Measurements from ENCODE around the gene APBB2.
"Not testable (repeated sequence)": the region's sequence is repeated elsewhere in the genome, so short reads cannot be mapped to it uniquely, and the experiment has no call there.

Gene APBB2

DNA sequence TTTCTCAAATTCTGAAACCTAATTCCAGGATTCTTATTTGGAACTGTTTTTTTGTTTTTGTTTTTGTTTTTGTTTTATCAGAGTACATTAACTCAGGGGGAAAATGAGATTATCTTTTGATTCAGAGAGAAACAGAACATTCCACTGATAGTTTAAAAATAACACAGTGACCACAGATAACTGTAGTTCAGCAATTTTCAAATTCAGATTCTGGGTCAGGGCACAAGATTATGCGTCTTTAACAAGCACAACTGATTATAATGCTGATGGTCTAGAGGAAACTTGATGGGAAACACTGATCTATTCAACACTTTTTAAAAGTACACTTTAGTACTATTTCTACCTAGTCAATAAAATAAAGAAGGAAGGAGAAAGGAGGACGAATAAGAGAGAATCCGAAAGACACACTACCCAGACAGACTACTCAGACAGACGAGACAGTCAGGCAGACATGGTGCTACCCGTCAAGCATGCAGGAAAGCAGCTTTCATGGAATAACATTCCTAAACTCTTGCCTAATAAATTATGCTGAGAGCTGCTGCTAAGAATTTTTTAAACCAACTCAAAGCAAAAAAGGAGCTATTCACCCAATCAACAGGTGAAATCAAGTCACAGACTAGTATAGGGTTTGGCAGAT is 59.0 kb downstream of the APBB2 start:
- no peak for DNase-seq

DNA sequence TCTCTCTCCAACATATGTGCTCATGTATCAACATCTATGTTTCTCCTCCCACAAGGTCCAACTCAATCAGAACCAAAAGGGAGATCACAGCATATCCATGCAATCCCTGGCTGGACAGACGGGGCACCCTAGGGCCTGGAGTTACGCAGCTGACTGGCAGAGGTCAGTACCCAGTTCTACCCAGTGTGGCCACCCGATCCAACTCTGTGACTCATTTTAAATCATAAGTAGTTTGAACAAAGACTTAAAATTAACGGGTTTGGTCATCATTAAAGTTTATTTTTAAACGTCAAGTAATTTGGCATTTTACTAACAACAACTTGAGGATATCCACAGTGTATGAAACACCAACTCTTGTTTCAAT is 59.5 kb downstream of the APBB2 start:
- no peak for DNase-seq

DNA sequence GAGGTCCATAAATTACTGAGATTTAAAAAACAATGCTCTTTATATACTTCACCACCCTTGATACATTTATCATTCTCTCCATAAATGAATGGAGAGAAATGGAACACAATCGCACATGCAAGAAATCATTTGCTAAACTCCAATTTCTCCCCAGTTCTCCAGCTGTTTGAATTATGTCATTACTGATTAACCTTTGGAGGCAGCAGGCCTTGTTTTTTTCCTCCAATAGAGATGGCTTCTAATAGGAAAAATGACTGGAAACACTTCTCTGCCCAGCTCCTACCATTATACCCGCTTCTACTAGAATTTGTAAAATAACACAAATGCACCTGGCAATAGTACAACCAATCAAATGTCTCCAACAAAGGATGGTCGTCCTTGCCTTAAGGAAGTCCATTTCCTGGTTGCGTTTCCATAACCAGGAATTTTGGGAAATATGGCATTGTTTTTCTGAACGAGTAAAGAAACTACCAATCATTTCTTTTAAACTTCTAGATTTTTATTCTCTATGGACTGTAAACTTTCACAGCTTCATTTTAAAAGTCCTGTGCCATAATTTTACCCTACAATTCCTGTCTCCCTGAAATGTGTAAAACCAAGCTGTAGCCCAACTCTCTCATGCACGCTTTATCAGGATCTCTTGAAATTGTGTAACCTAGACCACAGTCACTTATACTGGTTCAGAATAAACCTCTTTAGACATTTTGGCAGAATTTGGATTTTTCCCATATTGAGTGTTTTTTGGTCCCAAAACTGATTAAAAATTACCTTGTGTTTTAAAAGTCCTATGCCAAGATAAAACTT is 60.1 kb downstream of the APBB2 start:
- no peak for DNase-seq

DNA sequence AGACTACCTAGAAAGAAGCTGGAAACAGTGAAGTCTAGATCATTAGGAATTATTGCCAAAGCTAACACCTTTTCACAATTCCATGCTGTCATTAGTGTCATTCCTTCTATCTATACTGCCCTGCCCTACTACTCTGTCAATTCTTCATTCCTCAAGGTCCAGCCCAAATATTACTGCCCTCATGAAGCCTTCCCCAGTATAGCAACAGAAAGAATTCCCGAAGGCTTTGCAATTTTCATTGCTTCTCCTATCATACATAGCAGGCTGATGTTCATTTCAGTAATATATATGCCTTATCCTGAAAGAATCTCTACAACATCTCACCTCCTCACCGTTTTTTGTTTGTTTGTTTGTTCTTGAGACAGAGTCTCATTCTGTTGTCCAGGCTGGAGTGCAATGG is 63.9 kb downstream of the APBB2 start:
- no peak for DNase-seq

DNA sequence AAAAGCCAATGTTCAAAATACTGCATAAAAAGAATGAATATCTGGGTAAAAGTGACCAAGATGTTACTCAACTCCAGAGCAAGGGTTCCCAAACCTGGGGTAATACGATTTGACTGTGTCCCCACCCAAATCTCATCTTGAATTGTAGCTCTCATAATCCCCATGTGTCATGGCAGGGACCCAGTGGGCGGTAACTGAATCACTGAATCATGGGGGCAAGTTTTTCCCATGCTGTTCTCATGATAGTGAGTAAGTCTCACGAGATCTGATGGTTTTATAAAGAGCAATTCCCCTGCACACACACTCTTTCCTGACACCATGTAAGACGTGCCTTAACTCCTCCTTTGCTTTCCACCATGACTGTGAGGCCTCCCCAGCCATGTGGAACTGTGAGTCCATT is 64.8 kb downstream of the APBB2 start:
- not testable (repeated sequence) for DNase-seq

DNA sequence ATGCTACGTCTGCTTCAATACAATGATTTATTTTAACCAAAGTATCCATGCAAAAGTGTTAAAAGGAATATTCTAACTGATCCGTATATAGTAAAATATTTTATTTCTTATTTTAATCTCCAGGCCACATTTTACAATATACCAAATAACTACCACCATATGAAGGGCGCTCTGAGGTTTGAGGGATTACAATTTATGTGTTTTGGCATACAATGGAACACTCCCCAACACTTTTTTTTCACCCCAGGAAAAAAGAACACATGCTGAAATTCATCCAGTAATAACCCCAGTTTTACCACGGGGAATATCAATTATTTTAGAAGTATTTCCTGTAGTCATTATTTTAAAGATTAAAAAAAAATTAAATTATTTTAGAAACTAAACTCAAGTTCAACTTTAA is 65.4 kb downstream of the APBB2 start:
- DNase-seq = no peak

DNA sequence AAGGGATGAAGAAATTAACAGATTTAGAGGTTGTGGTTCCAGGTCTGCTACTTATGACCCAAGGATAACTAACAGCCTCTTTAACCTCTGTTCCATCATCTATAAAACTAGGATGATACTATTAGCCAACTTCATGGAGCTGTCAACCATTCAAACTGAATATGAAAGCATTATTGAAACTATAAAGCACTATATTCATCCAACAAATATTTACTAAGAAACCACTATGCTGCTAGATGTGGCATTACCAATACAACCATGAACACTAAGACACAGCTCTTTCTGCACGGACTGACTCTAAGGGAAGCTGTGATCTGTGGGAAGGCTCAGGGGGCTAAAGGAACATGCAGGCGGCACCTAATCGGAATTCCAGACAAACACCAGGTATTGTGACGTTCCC is 66.0 kb downstream of the APBB2 start:
- DNase-seq = no peak

DNA sequence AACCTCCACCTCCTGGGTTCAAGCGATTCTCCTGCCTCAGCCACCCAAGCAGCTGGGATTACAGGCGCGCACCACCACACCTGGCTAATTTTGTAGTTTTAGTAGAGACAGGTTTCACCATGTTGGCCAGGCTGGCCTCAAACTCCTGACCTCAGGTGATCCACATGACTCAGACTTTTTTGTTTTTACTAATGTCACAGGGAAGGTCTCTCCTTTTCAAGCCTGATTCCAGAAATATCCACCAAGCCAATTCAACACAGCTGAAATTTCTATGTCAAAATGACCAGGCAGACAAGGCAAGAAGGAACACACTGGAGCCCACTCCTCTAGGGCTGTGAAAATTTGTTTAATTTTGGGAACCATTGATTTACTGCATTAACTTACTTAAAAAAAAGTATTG is 66.8 kb downstream of the APBB2 start:
- DNase-seq = not testable (repeated sequence)

DNA sequence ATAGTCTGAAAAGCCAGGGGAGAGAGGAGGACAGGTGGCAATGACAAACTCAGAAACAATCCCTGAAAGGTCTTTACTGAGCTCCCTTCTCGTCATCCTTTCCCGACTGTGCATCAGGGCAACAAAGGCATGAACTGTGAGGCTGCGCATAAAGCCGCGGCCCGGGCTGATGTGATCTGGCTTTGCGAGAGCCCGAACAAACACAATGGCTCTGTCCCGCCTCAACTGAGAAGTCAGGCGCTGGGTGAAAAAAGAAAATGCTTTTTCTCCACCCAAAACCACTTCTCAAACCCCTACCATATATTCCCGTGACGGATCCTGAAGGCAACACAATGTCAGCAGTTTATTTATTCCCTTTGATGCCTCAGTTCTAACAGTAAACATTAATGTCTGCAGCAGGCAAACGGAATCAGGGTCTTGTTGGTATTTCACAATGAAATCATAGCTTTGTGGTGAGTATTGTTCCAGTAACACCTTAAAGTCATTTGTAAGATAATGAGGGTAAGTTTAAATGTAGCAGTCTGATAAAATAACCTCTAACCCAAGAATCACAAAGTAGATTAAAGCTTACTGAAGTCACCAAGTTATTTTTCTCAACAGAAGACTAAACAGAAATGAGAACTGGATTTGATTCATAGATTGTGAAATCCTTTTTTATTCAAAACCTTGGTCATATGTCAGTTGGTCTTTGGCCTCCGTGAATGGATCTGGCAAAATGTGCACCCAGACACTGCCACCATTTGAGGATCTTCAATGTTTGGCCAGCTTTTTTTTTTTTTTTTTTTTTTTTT is 67.4 kb downstream of the APBB2 start:
- no peak for DNase-seq

DNA sequence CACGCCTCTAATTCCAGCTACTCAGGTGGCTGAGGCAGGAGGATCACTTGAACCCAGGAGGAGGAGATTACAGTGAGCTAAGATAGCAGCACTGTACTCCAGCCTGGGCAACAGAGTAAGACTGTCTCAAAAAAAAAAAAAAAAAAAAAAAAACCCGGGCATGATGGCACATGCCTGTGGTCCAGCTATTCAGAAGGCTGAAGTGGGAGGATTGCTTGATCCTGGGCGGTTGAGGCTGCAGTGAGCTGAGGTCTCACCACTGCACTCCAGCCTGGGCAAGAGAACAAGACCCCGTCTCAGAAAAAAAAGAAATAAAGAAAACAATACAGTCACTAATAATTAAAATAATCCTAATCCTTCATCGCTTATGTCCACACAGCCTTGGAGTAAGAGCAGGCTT is 68.1 kb downstream of the APBB2 start:
- DNase-seq = no peak

DNA sequence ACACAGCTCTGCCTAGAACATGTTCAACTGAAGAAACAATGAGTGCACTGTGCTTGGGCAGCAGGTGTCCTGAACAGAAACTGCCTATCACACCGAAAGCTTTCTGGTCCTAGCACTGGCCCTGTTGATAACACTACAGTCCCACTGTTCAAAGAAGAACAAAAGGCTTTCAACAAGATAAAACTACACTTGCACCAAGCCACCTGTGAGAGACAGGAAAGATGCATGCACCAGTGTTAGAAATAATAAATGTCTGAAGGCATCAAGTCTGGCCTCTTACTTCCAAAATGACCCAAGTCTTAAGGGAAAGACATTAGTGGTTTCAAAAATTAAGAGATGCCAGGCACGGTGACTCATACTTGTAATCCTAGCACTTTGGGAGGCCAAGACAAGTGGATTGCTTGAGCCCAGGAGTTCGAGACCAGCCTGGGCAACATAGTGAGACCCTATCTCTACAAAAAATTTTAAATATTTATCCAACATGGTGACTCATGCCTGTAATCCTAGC is 68.7 kb downstream of the APBB2 start:
- DNase-seq = no peak

DNA sequence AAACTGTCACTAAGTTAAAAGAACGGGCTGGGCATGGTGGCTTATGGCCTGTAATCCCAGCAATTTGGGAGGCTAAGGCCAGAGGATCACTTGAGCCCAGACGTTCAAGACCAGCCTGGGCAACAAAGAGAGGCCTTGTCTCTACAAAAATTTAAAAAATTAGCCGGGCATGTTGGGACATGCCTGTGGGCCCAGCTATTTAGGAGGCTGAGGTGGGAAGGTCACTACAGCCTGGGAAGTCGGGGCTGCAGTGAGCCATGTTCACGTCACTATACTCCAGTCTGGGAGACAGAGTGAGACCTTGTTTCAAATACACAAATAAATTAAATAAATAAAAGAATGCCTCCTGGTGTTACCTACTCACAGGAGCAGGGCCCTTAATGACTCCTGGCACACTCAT is 69.5 kb downstream of the APBB2 start:
- no peak for DNase-seq

DNA sequence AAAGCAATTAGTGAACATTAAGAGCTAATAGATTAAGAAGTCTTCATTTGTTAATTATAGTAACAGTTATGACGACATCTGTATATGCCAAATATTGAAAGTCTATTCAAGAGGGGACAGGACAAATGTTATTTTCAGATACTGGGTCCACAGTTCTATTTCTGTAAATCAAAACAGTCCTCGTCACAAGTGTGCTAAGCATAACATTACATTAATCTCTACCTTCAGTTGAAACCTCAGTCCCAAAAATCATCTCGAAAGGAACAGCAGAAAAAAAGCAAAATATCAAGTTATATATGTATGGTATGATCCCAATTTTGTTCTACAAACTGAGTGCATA is 70.3 kb downstream of the APBB2 start:
- no peak for DNase-seq

DNA sequence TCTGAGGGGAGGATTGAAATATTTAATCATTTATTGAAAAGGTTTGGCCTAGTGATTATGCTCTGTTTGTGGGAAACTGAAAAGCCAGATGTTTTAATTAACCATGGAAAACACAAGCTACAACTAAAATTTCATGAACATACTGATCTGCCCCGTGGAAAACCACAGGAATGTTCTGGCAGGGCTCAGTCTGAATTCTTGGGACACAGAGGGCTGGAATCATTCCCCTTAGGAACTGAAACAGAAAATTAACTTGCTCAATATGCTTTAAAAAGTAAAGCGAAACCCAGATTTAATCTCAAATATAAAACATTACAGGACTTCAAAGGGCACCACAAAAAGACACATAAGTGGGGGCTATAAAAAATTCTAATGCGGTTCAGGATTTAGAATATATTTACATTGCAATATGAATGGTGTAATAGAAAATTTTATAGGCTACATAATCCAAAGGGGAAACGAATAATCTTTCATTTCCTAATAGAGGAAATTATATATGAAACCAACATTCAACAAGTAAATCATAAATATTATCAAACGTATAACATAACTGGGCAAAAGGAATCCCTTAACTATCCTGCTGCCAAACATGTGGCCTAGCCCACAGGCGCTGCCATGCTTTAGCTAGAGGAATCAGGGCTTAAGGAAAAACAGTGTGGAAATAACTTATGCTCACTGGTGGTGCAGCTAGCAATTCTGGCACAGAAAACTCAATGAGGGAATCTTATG is 70.9 kb downstream of the APBB2 start:
- no peak for DNase-seq

DNA sequence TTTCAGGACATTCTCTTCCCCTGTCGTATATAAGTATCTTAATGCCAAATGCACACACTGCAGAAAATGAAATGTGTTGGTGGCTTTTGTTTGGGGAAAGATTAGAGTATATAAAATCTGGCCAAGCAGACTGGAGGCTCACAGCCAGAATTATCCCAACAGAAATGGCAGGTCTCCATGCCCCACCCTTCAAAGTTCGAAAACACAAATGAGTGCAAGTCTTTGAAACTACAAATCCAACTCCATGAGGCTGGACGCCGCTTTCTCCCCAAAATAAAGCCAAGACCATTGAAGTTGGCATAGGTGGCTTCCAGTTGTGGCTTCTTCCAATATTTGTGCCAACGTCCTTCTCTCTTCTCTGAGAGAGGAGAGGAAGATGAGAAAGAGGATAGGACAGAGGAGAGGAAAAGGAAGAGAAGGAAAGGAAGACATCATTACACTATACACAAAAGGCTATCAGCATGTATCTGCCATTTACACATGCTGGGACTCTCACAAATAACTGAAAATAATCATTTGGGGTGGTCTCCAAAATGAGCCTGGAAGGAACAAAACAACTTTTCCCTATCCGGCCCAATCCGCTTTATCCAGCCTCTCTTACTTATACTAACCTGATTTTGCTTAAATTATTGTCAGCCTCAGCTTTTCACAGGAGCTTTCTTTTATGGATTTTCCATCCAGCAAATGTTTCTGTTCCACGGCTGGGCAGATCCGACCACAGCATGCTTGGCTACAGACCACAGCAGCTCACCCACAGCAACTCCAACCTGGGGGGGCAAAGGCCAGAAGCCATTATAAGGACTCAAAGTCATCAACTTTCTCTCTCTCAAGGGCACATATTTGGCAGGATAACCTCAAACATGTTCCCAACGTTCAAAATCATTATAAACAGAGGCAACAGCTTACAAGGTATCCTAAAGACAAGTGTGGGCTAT is 71.7 kb downstream of the APBB2 start:
- no peak for DNase-seq

DNA sequence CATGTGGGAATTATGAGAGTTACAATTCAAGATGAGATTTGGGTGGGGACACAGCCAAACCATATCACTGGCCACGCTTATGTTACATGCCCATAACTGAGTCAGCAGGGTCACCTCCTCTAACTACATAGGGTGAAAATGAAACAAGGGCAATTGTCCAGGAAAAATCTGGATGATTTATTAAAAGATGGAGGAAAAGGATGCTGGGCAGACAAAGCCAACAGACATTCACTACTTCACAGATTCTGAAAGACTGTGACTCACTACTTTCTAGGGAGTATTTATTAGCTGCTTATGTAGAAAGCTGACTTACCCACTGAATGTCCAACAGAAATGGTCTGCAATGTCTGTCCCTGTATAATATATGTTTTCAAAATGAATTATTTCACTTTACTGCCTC is 72.4 kb downstream of the APBB2 start:
- DNase-seq = no peak

DNA sequence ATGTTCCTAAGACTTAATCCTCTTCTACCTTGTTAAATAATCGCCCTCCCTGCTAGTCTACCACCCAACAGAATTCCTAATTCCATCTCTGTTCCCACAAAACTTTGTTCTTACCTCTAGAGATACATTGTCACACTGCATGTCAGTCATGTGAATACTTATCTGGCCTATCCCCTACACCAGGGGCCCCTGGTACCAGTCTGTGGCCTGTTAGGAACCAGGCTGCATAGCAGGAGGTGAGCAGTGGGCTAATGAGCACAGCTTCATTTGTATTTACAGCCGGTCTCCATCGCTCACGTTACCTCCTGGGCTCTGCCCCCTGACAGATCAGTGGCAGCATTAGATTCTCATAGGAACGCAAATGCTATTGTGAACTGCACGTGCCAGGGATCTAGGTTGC is 73.9 kb downstream of the APBB2 start:
- DNase-seq = no peak

DNA sequence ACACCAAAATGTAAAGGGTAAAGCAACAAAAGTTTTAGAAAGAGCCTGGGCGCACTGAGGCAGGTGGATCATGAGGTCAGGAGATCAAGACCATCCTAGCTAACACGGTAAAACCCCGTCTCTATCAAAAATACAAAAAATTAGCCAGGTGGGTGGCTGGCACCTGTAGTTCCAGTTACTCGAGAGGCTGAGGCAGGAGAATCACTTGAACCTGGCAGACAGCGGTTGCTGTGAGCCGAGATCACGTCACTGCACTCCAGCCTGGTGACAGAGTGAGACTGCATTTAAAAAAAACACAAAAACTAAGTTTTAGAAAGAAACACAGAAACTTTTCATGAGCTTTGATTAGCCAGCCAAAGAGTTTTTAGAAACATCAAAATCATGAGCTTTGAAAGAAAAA is 76.5 kb downstream of the APBB2 start:
- DNase-seq = no peak

DNA sequence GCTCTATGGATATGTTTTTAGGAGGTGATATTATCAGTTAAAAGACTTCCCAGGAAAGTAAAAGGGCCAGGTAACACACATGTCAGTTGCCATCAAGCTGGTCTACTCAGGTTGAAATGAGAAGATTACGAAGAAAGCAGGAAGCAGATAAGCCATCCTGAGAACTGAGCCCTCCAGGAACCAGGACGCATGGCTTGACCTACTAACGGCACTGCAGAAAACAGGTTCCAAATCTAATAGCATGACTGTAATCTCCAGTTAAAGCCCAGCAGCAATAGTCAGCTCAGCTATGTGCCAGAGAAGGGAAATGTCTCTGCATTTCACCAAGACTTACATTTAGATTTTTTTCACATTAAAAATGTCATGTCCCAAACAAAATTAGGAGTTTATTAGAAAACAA is 77.9 kb downstream of the APBB2 start:
- DNase-seq = no peak

DNA sequence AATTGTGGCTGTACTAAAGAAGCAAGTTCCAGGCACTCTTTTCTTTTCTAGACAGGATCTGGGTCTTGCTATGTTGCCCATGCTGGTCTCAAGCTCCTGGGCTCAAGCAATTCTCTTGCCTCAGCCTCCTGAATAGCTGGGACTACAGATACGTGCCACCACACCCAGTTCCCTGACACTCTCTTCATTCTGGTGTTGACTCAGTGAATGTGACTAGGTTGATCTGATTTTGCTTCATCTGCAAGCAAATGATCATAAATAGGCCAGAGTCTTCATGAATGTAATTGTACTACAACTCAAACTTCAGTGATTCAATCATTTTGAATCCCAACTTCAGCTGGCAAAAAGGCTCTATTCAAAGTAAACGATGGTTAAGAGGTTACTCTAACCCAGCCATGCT is 78.5 kb downstream of the APBB2 start:
- no peak for DNase-seq

DNA sequence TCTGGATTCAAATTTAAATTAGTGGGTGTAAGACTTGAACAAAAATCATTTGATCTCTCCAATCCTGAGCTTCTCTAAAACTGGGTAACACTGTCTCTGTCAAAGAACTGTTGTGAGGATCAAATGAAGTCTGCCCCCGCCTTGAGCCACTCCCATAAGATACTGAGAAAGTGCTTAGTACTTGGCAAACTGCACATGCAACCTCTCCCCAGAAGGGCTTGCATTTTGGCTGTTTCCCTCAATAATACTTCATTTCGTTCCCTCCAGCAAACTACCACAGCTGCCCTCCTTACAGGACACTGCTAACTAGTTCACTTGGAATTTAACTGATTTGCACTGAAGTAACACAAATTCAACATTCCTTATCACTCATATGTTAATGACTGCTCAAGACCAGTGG is 79.8 kb downstream of the APBB2 start:
- no peak for DNase-seq

DNA sequence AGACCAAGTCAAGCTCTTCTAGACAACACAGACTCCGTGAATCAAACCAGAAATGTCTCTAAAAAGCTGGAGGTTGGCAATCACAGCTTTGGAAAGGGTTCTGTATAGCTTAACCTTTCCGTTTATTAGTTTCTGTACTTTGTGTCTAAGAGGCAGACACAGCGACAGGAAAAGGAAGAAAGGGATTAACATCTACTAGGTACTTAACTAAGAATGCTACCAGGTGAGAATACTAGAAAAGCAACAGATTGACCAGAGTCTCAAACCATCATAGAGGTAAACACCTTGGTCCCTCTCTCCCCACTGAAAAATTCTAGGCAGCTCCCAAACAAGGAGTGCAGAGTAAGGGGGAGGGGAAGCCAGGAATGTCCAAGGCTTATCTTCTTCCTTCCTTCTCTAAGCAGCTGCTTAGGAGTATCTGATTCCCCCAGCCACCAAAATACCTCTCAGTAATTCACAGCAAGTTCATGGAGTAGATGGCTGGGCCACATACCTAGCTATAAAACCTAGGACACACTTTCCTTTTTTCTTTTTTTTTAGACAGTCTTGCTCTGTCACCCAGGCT is 80.8 kb downstream of the APBB2 start:
- no peak for DNase-seq
